ENCODE measurements around the gene RBFOX1. TPM values are rescaled to one million over a fixed set of nuclear protein-coding genes. Genes with fewer than 3 reads are reported as not detected.

Gene RBFOX1
- total and polyA plus RNA-seq, 2 donors from 2014 or later = 0.24 to 0.66 TPM

DNA sequence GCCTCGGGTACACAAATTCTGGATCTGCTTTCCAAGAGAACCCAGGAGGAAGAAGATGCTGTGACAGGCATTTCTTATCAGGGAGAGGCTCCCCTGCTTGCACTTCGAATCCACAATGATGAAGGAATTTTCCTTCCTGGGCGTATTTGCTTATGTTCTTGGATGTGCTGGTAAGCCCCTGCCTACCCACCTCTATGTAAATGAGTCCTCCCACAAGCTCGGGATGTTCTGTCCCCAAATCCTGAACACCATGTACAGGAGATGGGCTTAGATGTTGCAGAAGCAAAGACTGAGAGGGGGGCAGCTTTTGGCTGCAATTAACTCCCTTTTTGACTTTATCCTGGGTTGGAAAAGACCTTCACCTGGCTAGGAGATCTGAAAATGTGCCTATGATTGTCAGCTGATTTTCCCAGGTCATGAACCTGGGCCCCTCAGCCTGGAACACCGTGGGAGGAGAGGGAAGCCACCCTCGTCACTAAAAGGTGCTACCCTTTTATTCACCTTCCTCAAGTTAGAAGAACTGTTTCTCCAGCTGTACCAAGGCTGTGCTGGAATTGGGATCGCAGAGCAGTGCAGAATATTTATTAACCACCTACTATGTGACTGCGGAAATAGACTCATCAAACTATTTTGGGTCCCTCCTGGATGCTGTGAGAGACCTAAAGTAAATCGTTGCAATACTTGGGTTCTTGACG, 150.1 kb downstream of the RBFOX1 start:
- FAIRE-seq (no peak), DNase-seq (no peak)
- intact Hi-C loops (cut with DNase I) = no loop called here
- Histone ChIP-seq H3K9ac (ENCODE audit: low read length in 3 of 3) (no peak overlapping the region), H3K9me3 (ENCODE audit: control insufficient read depth in 2 of 3, insufficient read depth in 1 of 3, low read length in 3 of 3) (no peaks in the 10 kb centered on the region), H3K27me3 (ENCODE audit: control insufficient read depth, insufficient read depth, low read length) (no peaks in the 10 kb centered on the region), H3K36me3 (ENCODE audit: control insufficient read depth in 2 of 3, insufficient read depth in 3 of 3, low read length in 3 of 3) (no peaks in the 10 kb centered on the region), H3K4me1 (ENCODE audit: control insufficient read depth in 2 of 3, insufficient read depth in 2 of 3, low read depth in 1 of 3, low read length in 3 of 3) (no peaks in the 10 kb centered on the region), H3K4me3 (ENCODE audit: low read length in 3 of 3) (no peak overlapping the region), H3K27ac (ENCODE audit: low read depth in 2 of 2, low read length in 2 of 2) (no peak overlapping the region)
- TF ChIP-seq, protein P1, sequence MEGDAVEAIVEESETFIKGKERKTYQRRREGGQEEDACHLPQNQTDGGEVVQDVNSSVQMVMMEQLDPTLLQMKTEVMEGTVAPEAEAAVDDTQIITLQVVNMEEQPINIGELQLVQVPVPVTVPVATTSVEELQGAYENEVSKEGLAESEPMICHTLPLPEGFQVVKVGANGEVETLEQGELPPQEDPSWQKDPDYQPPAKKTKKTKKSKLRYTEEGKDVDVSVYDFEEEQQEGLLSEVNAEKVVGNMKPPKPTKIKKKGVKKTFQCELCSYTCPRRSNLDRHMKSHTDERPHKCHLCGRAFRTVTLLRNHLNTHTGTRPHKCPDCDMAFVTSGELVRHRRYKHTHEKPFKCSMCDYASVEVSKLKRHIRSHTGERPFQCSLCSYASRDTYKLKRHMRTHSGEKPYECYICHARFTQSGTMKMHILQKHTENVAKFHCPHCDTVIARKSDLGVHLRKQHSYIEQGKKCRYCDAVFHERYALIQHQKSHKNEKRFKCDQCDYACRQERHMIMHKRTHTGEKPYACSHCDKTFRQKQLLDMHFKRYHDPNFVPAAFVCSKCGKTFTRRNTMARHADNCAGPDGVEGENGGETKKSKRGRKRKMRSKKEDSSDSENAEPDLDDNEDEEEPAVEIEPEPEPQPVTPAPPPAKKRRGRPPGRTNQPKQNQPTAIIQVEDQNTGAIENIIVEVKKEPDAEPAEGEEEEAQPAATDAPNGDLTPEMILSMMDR (IDR thresholded peaks at IDR 0.05; ENCODE audit: borderline replicate concordance, extremely low read depth, insufficient read depth) = no peak

DNA sequence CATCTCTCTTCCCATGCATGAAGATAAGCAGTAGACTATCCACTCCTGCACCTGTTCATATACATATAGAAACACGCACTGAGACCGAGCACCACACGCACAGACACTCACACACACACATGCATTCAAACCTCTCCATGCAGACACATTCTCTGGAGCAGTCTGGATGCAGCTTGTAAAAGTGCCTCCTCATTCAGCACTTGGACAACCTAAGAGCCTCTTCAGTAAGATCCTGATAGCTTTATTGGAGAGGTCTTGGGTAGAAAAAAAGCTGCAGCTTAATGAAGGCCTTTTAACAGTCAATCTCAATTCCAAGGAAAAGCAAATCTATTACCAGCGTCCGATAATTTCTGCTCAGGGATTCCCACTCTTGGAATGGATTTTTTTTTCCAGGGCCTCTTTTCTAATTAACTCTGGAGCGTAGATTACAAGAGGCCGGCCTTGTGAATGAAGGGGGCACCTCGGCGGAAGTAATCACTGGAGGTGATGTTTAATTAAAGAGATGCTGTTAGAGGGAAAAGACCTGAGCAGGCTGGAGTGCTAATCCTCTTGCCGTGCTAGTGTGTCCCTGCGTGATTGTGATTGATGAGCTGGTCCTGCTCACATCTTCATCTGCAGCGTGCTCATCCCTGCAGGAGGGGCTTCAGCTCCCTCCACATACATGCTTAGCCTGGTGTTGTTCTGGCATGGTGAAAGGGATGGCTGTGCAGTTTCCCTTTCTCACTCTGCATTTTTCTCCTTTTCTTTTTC, 155.1 kb downstream of the RBFOX1 start:
- H3K9ac ChIP-seq (ENCODE audit: low read length in 3 of 3) = no peak overlapping the region
- no peaks in the 10 kb centered on the region for H3K27me3 ChIP-seq (ENCODE audit: control insufficient read depth, insufficient read depth, low read length)
- intact Hi-C loops (cut with DNase I) = no loop called here
- FAIRE-seq (no peak), DNase-seq (no peak)
- no peaks in the 10 kb centered on the region for H3K4me1 ChIP-seq (ENCODE audit: control insufficient read depth in 2 of 3, insufficient read depth in 2 of 3, low read depth in 1 of 3, low read length in 3 of 3)
- H3K4me3 ChIP-seq (ENCODE audit: low read length in 3 of 3) = no peak overlapping the region
- TF ChIP-seq, protein P1 (IDR thresholded peaks at IDR 0.05; ENCODE audit: borderline replicate concordance, extremely low read depth, insufficient read depth) = no peak
- no peak overlapping the region for H3K27ac ChIP-seq (ENCODE audit: low read depth in 2 of 2, low read length in 2 of 2)
- H3K36me3 ChIP-seq (ENCODE audit: control insufficient read depth in 2 of 3, insufficient read depth in 3 of 3, low read length in 3 of 3) = no peaks in the 10 kb centered on the region
- no peaks in the 10 kb centered on the region for H3K9me3 ChIP-seq (ENCODE audit: control insufficient read depth in 2 of 3, insufficient read depth in 1 of 3, low read length in 3 of 3)

DNA sequence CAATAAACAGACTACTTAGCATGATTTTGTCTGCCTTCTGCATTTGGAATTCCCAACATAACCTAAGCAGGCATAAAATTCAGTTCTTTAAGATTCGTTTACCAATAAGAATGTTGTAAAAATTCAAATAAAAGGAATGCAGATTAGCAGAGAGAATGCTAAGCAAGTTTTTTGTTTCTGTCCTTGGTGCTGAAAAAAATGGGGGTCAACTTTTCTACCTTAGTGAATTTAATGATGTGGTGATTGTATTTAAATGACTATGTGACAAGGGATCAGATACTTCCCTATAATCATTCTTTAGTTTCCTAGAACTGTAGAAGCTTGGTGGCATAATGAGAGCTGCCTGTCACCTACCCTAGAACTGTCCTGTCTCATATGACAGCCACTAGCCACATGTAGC, 159.5 kb downstream of the RBFOX1 start:
- H3K4me1 ChIP-seq (ENCODE audit: control insufficient read depth in 2 of 3, insufficient read depth in 2 of 3, low read depth in 1 of 3, low read length in 3 of 3) = no peaks in the 10 kb centered on the region
- no peak overlapping the region for H3K4me3 ChIP-seq (ENCODE audit: low read length in 3 of 3)
- H3K9ac ChIP-seq (ENCODE audit: low read length in 3 of 3) = no peak overlapping the region
- TF ChIP-seq, protein P1 (IDR thresholded peaks at IDR 0.05; ENCODE audit: borderline replicate concordance, extremely low read depth, insufficient read depth) = no peak
- FAIRE-seq (no peak), DNase-seq (peak in 2 of 5 donors; percentile 25 to 42)
- no peaks in the 10 kb centered on the region for H3K9me3 ChIP-seq (ENCODE audit: control insufficient read depth in 2 of 3, insufficient read depth in 1 of 3, low read length in 3 of 3)
- no peak overlapping the region for H3K27ac ChIP-seq (ENCODE audit: low read depth in 2 of 2, low read length in 2 of 2)
- intact Hi-C loops (cut with DNase I) = no loop called here
- no peaks in the 10 kb centered on the region for H3K36me3 ChIP-seq (ENCODE audit: control insufficient read depth in 2 of 3, insufficient read depth in 3 of 3, low read length in 3 of 3)
- H3K27me3 ChIP-seq (ENCODE audit: control insufficient read depth, insufficient read depth, low read length) = no peaks in the 10 kb centered on the region
